GM12872 (cell line): ENCODE measurements around the gene EPSTI1.

ENCODE experiments used
- TF ChIP-seq, protein P1 (sequence below): IDR thresholded peaks from 3 replicates; pipeline ENCODE4 v1.5.1; 2011; ENCODE audit warnings: low read depth, mild to moderate bottlenecking, low read length, moderate library complexity; ENCODE audit not compliant: insufficient read depth

The EPSTI1 gene

DNA sequence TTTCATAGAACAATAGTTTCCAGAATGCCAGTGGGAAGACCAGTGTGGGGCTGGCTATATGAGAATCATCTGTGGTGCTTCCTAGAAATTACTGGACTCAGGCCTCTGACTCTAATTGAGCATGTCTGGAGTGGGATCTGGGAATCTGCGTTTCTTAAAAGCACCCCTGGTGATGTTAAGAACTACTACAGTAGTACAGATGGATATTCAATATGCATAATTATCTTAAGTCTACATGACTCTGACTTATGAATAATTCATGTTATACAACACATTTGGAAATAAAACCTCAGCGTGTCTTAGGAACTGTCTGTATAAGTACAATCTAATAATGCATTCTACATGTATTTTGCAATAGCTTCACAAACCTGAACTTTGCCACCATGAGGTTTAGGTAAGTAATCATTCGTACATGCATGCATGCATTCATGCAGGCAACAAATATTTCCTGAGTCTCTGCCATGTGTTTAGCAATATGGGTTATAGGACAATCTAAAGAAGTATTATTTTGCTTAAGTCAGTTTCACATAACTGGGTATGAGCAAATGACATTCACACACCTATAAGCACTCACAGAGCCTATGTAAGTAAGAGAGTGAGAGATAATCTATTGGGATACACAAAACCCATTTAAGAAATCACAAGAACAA lies 62.0 kb downstream of the EPSTI1 start:
- TF ChIP-seq, protein P1, sequence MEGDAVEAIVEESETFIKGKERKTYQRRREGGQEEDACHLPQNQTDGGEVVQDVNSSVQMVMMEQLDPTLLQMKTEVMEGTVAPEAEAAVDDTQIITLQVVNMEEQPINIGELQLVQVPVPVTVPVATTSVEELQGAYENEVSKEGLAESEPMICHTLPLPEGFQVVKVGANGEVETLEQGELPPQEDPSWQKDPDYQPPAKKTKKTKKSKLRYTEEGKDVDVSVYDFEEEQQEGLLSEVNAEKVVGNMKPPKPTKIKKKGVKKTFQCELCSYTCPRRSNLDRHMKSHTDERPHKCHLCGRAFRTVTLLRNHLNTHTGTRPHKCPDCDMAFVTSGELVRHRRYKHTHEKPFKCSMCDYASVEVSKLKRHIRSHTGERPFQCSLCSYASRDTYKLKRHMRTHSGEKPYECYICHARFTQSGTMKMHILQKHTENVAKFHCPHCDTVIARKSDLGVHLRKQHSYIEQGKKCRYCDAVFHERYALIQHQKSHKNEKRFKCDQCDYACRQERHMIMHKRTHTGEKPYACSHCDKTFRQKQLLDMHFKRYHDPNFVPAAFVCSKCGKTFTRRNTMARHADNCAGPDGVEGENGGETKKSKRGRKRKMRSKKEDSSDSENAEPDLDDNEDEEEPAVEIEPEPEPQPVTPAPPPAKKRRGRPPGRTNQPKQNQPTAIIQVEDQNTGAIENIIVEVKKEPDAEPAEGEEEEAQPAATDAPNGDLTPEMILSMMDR = no peak

DNA sequence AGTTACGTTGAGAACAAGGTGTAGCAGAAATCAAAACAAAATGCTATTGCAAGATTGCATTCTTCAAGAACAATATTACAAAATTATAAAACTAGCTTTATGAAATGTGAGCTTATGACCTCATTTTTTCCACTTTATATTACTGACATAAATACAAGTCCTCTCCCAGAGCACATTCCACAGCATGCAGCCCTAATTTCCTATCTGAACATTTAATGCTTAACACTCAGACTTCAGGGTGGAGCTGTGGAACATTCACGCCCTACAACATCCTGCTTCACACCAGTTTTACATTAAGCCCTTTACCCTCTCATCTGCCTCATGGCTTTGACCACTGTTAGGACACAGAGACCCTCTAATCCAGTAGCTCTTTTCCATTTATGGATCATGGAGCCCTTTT lies 65.5 kb downstream of the EPSTI1 start:
- TF ChIP-seq, protein P1 = no peak

DNA sequence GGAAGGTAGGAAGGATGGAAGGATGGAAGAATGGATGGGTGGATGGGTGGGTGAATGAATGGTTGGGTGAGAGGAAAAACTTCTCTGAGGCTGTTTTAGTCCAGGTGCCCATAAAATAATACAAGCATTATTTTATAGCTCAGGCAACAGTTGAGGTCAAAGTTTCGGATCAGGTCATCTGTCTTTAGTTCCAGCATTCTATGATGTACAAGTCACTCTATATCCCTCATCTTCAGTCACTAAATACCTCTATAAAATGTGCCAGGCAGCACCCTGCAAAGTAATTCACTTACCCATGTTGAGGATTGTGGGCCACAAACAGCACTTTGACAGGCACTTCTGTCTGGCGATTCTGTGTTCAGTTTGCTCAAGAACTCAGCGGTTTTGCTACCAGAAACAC lies 66.0 kb downstream of the EPSTI1 start:
- TF ChIP-seq, protein P1 = no peak

DNA sequence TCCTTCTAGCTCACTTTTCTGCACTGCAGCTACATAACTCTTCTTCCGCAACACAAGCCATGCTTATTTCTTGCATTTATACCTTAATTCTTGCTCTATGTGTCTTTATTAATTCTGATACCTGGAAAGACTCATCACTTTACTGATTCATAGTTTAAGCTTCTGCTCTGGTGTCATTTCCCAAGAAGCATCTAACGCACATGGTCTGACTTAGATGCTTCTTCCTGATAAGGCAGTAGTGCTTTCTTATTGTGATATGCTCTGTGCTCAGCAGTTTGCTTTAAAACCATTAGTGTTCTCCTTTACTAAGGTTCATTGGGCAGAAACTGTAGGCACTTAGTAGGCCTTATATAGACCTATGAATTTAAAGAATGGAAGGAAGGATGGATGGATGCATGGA lies 66.4 kb downstream of the EPSTI1 start:
- TF ChIP-seq, protein P1 = no peak

DNA sequence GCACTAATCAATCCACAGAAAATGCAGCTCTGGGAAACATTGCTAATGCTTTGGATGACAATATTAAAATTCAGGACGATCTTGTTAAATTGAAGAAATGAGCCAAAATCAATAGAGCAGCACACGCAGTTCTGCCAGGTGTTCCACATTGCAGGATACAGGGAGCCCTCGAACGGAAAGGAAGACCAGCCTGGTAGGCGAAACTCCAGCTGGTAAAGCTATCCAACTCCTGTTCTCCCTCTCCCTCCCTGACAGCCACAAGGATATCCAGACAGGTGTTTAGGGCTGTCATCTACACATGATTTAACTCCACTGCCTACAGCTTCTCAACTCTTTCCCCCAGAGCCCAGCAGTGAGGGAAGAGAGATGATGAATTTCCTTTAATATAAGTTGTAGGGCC lies 67.7 kb downstream of the EPSTI1 start:
- TF ChIP-seq, protein P1 = no peak

DNA sequence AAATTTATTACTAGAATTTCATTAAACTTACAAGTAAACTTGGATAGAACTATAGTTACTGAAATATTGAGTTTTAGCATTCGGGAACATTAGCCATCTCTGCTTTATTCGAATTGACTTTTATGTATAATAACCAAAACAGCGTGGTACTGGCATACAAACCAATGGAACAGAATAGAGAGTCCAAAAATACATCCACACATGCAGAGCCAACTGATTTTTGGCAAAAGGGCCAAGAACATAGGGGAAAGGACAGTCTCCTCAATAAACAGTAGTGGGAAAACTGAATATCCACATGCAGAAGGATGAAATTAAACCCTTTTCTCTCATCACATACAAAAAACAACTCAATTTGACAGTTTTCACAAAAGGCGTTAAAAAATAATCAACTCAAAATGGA lies 84.3 kb downstream of the EPSTI1 start:
- TF ChIP-seq, protein P1 = no peak

DNA sequence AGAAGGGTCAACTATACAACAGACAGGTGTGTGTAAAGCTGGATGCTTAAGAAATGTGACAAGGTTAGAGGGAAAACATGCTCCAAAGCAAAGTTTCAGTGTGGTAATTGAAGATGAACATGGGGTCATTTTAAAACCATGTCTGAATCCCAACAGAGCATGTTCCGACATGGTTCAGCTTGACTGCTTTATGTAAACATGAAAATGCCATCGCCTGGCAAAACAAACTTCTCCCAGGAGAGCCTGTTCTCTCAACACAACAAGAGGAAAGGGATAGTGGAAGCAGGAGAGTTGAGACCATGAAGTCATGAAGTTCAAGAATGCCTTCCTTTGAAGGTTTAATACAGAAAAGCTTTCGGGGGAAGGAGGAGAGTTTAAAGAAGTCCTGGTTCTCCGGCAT lies 85.8 kb downstream of the EPSTI1 start:
- TF ChIP-seq, protein P1 = no peak
